HG03135 (cell line): ENCODE data around the gene EGLN2.
"Not testable (repeated sequence)": the region's sequence is repeated elsewhere in the genome, so short reads cannot be mapped to it uniquely, and the experiment has no call there.

ENCODE experiments used
- ATAC-seq: cut with Tn5 transposase; IDR thresholded peaks from one replicate; pipeline ENCODE4 v1.9.1; 2021; ENCODE audit warnings: mild to moderate bottlenecking, moderate library complexity; ENCODE audit not compliant: unreplicated experiment

Gene EGLN2

GRCh38 chr19:40801426-40802299 lies 2.7 kb downstream of the EGLN2 start:
- no peak for ATAC-seq

- no peak for ATAC-seq
Observed at GRCh38 chr19:40802300-40803169, 3.5 kb downstream of the EGLN2 start.

- ATAC-seq: no peak
Observed at GRCh38 chr19:40803170-40803856, 4.3 kb downstream of the EGLN2 start.

GRCh38 chr19:40803857-40804782 lies 5.1 kb downstream of the EGLN2 start:
- ATAC-seq: peak; percentile 32

- no peak for ATAC-seq
Observed at GRCh38 chr19:40804783-40805242, 5.8 kb downstream of the EGLN2 start.

- no peak for ATAC-seq
Observed at GRCh38 chr19:40805258-40805868, 6.4 kb downstream of the EGLN2 start.

GRCh38 chr19:40806423-40807146 lies 7.6 kb downstream of the EGLN2 start:
- ATAC-seq: no peak

- no peak for ATAC-seq
Observed at GRCh38 chr19:40807147-40808020, 8.4 kb downstream of the EGLN2 start.

- ATAC-seq: no peak
Observed at GRCh38 chr19:40808021-40808325, 9.0 kb downstream of the EGLN2 start.

- no peak for ATAC-seq
Observed at GRCh38 chr19:40808497-40808896, 9.5 kb downstream of the EGLN2 start.

- no peak for ATAC-seq
Observed at GRCh38 chr19:40809358-40810086, 10.5 kb downstream of the EGLN2 start.

- ATAC-seq: no peak
Observed at GRCh38 chr19:40810160-40810559, 11.2 kb downstream of the EGLN2 start.

GRCh38 chr19:40810649-40811408 lies 11.8 kb downstream of the EGLN2 start:
- ATAC-seq: peak; percentile 52

- no peak for ATAC-seq
Observed at GRCh38 chr19:40811478-40812341, 12.7 kb downstream of the EGLN2 start.

GRCh38 chr19:40812571-40812970 lies 13.6 kb downstream of the EGLN2 start:
- ATAC-seq: not testable (repeated sequence)

GRCh38 chr19:40813182-40813581 lies 14.2 kb downstream of the EGLN2 start:
- no peak for ATAC-seq
